ENCODE results near the gene MB.

MB gene

GRCh38 chr22:35582218-35582860 is 34.8 kb downstream of the MB start:
- no peak for DNase-seq (ENCODE audit: low read depth)
- no peak overlapping the region for H3K4me3 ChIP-seq (ENCODE audit: low read depth, low read length)

GRCh38 chr22:35581023-35581413 is 36.1 kb downstream of the MB start:
- no peak for DNase-seq (ENCODE audit: low read depth)
- H3K4me3 ChIP-seq (ENCODE audit: low read depth, low read length) = no peak overlapping the region

GRCh38 chr22:35580351-35581022 is 36.6 kb downstream of the MB start:
- DNase-seq (ENCODE audit: low read depth) = no peak
- no peak overlapping the region for H3K4me3 ChIP-seq (ENCODE audit: low read depth, low read length)

- no peak for DNase-seq (ENCODE audit: low read depth)
- H3K4me3 ChIP-seq (ENCODE audit: low read depth, low read length) = no peak overlapping the region
These were observed 38.1 kb downstream of the MB start for GRCh38 chr22:35578836-35579575.

GRCh38 chr22:35577799-35578659 is 39.1 kb downstream of the MB start:
- H3K4me3 ChIP-seq (ENCODE audit: low read depth, low read length) = no peak overlapping the region
- no peak for DNase-seq (ENCODE audit: low read depth)

GRCh38 chr22:35576671-35577070 is 40.5 kb downstream of the MB start:
- no peak for DNase-seq (ENCODE audit: low read depth)
- H3K4me3 ChIP-seq (ENCODE audit: low read depth, low read length) = no peak overlapping the region

GRCh38 chr22:35575116-35575748 is 41.9 kb downstream of the MB start:
- DNase-seq (ENCODE audit: low read depth) = no peak
- H3K4me3 ChIP-seq (ENCODE audit: low read depth, low read length) = no peak overlapping the region

GRCh38 chr22:35572556-35572955 is 44.6 kb downstream of the MB start:
- H3K4me3 ChIP-seq (ENCODE audit: low read depth, low read length) = no peak overlapping the region
- no peak for DNase-seq (ENCODE audit: low read depth)

- H3K4me3 ChIP-seq (ENCODE audit: low read depth, low read length) = no peak overlapping the region
- DNase-seq (ENCODE audit: low read depth) = no peak
These were observed 46.4 kb downstream of the MB start for GRCh38 chr22:35570686-35571194.

GRCh38 chr22:35569916-35570315 is 47.2 kb downstream of the MB start:
- no peak for DNase-seq (ENCODE audit: low read depth)
- no peak overlapping the region for H3K4me3 ChIP-seq (ENCODE audit: low read depth, low read length)

- no peak overlapping the region for H3K4me3 ChIP-seq (ENCODE audit: low read depth, low read length)
- no peak for DNase-seq (ENCODE audit: low read depth)
These were observed 48.1 kb downstream of the MB start for GRCh38 chr22:35568751-35569739.

GRCh38 chr22:35567351-35568141 is 49.6 kb downstream of the MB start:
- no peak for DNase-seq (ENCODE audit: low read depth)
- no peak overlapping the region for H3K4me3 ChIP-seq (ENCODE audit: low read depth, low read length)

- no peak overlapping the region for H3K4me3 ChIP-seq (ENCODE audit: low read depth, low read length)
- DNase-seq (ENCODE audit: low read depth) = peak; percentile 71
These were observed 51.9 kb downstream of the MB start for GRCh38 chr22:35564975-35565867.

- no peak overlapping the region for H3K4me3 ChIP-seq (ENCODE audit: low read depth, low read length)
- DNase-seq (ENCODE audit: low read depth) = no peak
These were observed 53.9 kb downstream of the MB start for GRCh38 chr22:35563211-35563610.

- no peak overlapping the region for H3K4me3 ChIP-seq (ENCODE audit: low read depth, low read length)
- DNase-seq (ENCODE audit: low read depth) = peak; percentile 43
These were observed 55.2 kb downstream of the MB start for GRCh38 chr22:35561796-35562526.

GRCh38 chr22:35560824-35561223 is 56.3 kb downstream of the MB start:
- no peak for DNase-seq (ENCODE audit: low read depth)
- H3K4me3 ChIP-seq (ENCODE audit: low read depth, low read length) = no peak overlapping the region

Data from skeletal muscle cell (primary cell).